AG09319 (cell line): ENCODE results near the gene CD9.
"Not testable (repeated sequence)": the region's sequence is repeated elsewhere in the genome, so short reads cannot be mapped to it uniquely, and the experiment has no call there.

ENCODE experiments used
- DNase-seq: peaks from one replicate; pipeline ENCODE4 v3.0.0-alpha.2; 2010; ENCODE audit warnings: low read depth; ENCODE audit errors: extremely low read depth
- CTCF ChIP-seq: IDR thresholded peaks from 2 replicates; pipeline ENCODE4 v1.5.1; 2011; ENCODE audit warnings: low read depth, mild to moderate bottlenecking, inconsistent platforms, low read length, moderate library complexity

The CD9 gene

GRCh38 chr12:6205144-6205539 lies 4.9 kb downstream of the CD9 start:
- DNase-seq: no peak
- TF ChIP-seq CTCF: no peak

GRCh38 chr12:6205761-6206160 lies 5.6 kb downstream of the CD9 start:
- no peak for DNase-seq
- no peak for TF ChIP-seq CTCF

GRCh38 chr12:6206327-6206726 lies 6.1 kb downstream of the CD9 start:
- TF ChIP-seq CTCF: no peak
- no peak for DNase-seq

GRCh38 chr12:6207259-6207925 lies 7.2 kb downstream of the CD9 start:
- no peak for TF ChIP-seq CTCF
- no peak for DNase-seq

- no peak for TF ChIP-seq CTCF
- no peak for DNase-seq
Observed at GRCh38 chr12:6208130-6208529, 7.9 kb downstream of the CD9 start.

- not testable (repeated sequence) for DNase-seq
Observed at GRCh38 chr12:6209428-6209827, 9.2 kb downstream of the CD9 start.

- peak; percentile 73 for DNase-seq
- TF ChIP-seq CTCF: no peak
Observed at GRCh38 chr12:6211421-6211869, 11.2 kb downstream of the CD9 start.

- no peak for TF ChIP-seq CTCF
- DNase-seq: no peak
Observed at GRCh38 chr12:6212086-6212485, 11.9 kb downstream of the CD9 start.
